HG03196 (cell line): ENCODE measurements around the gene AOPEP.
A peak's percentile ranks its signal among the peaks of the same experiment; 100 is the strongest.

Experiments
- ATAC-seq: cut with Tn5 transposase; IDR thresholded peaks from one replicate; pipeline ENCODE4 v1.9.1; 2021; ENCODE audit not compliant: unreplicated experiment

AOPEP gene

GRCh38 chr9:95028853-95029219 lies 302.3 kb downstream of the AOPEP start:
- ATAC-seq: no peak

GRCh38 chr9:95029288-95029687 lies 302.8 kb downstream of the AOPEP start:
- ATAC-seq: no peak

DNA sequence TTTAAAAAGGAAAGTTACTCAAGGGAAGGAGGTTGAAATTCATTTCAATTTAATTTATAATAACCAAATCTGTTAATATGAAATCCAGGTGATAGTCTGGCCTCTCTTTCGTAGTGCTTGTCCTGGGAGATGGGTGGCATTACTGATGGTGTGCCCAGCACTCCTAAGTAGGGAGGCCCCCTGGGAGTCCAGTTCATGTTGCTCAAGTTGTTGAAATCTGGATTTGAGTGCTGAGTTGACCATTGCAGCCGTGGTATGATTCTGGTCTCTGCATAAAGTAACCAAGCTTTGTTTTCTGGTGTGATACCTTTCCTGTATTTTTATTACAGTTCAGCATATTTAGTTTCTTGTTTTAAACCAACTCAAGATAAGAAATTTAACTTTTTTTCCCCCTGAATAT lies 303.2 kb downstream of the AOPEP start:
- ATAC-seq: no peak

GRCh38 chr9:95030344-95030743 lies 303.8 kb downstream of the AOPEP start:
- no peak for ATAC-seq

DNA sequence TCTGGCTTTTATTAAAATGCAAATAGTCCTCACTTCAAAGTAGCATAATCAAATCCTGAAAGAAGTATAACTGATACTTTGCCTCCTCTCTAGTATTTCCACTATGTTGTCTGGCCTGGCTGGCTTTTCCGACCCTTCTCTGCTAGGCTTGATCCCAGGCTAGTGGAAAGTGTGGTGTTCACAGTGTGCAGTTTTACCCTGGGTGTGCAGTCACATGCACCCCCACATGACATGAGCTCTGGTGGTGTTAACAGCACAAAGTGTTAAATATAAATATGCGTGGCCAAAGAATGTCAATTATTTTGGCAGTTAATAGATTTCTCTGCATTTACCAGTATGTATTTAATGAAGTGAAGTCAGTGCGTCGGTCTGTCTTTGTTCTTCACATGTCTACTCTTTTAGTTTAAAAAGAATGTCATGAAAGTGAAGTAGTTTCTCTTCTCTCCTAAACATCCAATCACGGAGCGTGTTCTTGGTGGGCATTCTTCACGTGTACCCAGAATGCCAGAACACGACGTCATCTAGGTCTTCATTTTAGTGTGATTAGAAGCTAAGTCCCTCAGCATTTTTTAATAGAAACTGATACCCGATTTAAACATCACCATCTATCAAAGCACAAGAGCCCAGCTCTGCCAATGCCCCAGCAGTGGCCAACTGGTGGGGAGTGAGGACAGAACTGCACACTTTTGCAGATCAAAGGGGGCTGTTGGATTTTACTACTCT lies 304.6 kb downstream of the AOPEP start:
- no peak for ATAC-seq

DNA sequence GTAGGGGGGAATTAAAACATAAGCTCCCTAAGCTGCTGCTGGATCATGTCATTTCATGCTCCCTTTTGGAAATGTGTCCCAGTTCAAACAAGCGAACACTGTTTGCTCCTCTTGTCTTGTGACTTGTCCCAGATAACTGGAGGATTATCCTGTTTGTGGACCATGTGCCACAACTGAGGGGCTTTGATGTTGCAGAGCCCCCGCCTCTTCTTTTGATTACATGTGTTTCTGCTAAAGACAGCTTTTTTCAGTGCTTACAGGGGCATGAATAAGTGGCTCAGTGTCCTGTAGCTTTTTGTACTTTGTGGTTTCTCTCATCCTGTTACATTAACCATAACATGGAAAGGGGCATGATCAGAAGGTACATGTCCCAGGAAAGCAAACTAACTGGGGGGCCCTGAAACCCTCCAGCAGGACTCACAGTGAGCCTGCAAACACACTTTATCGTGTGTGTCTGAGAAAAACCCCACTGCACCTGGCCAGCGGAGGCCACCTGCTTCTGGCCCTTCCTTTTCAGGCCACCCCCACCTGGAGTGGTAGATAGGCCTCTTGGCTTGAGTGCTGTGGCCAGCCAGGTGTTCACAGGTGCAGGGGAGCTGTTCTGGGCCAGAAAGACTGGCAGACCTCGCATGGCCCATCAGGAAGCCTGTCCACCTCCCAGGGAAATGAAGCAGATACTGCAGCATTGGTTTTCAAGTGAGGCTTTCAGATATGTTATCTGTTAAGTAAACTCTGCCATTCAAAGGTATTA lies 305.4 kb downstream of the AOPEP start:
- ATAC-seq: no peak

DNA sequence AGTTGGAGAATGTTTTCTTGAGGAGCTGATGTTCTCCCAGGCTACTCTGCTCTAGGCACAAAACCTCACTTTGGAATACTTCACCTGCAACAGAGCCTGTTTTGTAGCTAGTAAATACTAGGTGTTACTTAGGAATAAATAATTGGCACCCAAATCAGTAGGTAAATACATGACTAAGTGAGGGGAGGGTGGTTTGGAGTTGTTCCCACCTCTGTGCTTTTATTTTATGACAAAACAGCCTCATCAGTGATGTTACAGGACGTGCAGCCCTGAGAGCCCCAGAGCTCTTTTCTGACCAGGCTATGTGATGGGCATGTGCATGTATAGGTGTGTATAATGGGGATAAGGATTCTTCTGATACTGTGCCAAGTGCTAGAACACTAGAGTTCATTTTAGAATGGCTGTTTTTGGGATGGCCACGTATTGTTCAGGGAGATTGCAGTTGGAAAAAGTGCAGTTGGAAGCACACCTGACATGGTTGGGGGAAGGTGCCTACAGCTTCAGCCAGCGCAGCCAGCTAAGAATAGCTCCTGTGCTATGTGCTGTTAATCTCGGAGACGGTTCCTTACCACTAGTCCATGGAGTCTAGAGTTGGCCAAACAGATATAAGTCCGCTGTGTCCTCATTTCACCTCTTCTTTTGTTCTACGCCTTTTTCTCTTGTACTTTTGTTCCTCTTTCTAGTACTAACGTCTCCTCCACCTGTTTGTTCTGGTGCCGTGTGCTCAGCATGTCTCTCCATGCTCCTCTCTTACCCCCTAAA lies 306.3 kb downstream of the AOPEP start:
- no peak for ATAC-seq

- ATAC-seq: no peak
These were observed 309.3 kb downstream of the AOPEP start for GRCh38 chr9:95035846-95036245.

DNA sequence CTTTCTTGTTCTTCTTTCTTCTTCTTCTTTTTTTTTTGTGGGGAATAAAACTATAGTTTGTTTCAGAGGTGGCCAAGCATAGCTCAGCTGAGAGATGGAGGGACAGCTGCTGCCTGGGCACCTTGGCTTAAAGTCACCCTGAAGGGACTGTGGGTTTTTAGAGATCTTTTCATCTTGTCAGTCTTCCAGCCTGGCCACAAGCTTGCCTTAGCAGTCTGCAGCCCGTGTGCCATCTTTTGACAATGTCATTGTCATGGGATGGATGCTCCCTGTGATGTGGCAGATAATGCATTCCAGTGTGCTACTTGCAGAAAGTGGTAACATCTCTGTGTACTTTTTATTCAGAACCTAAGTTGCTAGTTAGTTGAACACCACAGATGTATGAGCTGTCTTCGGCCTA lies 310.2 kb downstream of the AOPEP start:
- no peak for ATAC-seq

GRCh38 chr9:95037789-95038521 lies 311.5 kb downstream of the AOPEP start:
- ATAC-seq: no peak

GRCh38 chr9:95038666-95039065 lies 312.2 kb downstream of the AOPEP start:
- no peak for ATAC-seq

GRCh38 chr9:95040106-95040505 lies 313.6 kb downstream of the AOPEP start:
- ATAC-seq: no peak

GRCh38 chr9:95043826-95044225 lies 317.3 kb downstream of the AOPEP start:
- no peak for ATAC-seq

DNA sequence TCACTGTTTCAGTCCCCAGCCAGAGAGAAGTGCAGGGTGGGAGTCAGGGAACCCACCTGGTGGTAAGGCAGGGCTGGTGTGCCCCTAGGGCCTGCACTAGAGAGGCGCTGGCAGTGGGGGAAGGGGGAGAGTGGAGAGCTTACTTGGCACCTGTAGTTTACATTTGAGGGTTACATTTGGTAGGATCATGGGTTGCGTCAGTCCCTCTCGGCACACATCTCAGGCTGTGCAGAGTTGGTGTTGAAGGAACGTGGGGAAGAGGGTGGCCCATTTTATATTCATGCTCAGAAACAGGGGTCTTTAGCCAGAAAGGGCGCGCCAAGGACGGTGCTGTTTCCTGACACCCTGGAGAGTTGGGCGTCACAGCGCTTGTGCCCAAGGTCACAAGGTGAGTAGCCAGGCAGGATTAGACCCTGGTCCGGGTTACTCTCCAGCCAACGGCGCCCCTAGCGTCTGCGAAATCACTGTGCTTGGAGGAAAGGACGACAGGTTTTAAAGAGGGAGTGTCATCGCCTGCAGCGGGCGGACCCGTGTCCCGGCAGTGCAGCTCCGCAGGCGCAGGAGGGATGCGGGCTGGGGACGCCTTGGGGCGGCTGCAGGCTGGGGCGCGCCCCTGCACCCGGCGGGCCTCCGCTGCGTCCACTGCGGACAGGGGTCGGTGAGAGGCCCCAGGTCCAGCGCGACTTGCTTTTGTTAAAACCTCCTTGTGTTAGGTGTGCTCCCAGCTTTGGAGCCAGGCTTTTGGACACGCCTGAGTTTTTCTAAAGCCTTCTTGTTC lies 318.4 kb downstream of the AOPEP start:
- no peak for ATAC-seq

GRCh38 chr9:95045751-95046150 lies 319.3 kb downstream of the AOPEP start:
- no peak for ATAC-seq

GRCh38 chr9:95047452-95048224 lies 321.1 kb downstream of the AOPEP start:
- ATAC-seq: no peak

DNA sequence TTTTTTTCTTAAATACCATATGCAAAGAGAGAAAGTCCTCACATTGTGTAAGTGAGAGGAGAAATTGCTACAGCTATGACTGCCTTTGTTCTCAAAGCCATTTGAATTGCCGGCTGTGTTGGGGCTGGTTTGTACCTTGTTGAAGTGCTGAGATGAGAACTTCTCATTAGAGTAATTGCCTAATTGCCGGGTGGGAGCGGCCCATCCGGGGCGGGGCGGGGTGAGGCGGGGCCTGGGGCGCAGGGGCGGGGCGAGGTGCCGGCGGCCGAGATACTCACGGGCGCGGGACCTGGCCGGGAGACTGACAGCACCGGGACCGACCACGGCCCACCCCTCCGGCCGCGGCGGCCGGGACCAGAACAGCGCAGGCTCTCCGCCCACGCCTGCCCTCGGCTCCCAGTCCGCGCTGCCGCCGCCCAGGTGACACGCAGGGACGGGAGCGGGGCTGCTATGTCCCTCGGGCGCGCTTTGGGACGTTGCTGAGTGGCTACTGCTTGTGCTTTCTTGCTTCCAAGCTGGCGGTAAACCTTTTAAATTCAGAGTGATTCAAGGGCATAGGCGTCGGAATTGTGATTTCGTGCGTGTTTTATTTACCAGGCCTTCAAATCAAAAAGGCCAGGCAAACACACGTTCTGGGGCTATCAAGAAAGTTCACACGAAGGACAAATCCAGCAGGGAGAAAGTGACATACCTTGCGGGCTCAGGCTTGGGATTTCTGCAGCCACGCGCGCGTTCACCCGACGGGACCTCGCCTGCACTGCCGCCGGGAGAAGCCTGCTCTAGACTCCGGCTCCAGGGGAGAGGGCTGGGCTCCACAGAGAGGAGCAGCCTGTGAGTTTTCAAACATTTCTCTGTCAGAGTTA lies 322.0 kb downstream of the AOPEP start:
- peak; percentile 74 for ATAC-seq

DNA sequence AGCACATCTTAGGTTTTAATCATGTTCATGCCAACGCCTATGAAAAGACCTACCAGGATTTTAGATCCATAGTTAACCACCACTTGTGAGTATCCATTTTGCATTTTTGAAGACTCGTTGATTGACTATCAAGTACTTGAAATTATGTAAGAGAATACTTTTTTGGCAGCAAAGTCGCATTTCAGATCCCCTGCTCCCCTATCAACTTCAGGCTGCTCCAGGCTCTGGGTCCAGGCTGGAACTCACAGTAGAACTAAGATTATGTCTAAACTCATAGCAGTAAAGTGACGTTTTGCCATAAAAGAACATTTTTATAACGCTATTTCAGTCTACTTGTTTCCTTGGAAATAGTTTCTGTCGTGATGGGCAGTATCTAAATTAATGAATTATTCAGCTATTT lies 323.3 kb downstream of the AOPEP start:
- ATAC-seq: no peak
